GM18951 (cell line): ENCODE results near the gene SERPINB2.

ENCODE experiments used
- POLR2A ChIP-seq: IDR thresholded peaks from 4 replicates; pipeline ENCODE4 v1.6.1; 2011; ENCODE audit warnings: mild to moderate bottlenecking; ENCODE audit not compliant: insufficient read length, insufficient read depth; ENCODE audit errors: extremely low read depth
- in situ Hi-C: fragments of 300-500 bp; cut with MboI; formaldehyde crosslinking; loops from one replicate; pipeline ENCODE4 v1.12.0; 2022; ENCODE audit warnings: low sequenced_read_pairs, mixed read lengths, inconsistent platforms; ENCODE audit not compliant: unreplicated experiment

SERPINB2 gene

GRCh38 chr18:63894106-63894772 lies 6.7 kb downstream of the SERPINB2 start:
- TF ChIP-seq POLR2A: no peak
- in situ Hi-C loops: no loop called here

- in situ Hi-C loops: no loop called here
- no peak for TF ChIP-seq POLR2A
Measured at GRCh38 chr18:63895190-63895589, 7.7 kb downstream of the SERPINB2 start.

GRCh38 chr18:63897072-63897471 lies 9.6 kb downstream of the SERPINB2 start:
- TF ChIP-seq POLR2A: no peak
- in situ Hi-C loops: no loop called here

GRCh38 chr18:63899206-63899605 lies 11.7 kb downstream of the SERPINB2 start:
- no peak for TF ChIP-seq POLR2A
- in situ Hi-C loops: no loop called here

GRCh38 chr18:63903851-63904570 lies 16.5 kb downstream of the SERPINB2 start:
- in situ Hi-C loops: no loop called here
- TF ChIP-seq POLR2A: no peak

- TF ChIP-seq POLR2A: no peak
- in situ Hi-C loops: no loop called here
Measured at GRCh38 chr18:63904694-63905093, 17.2 kb downstream of the SERPINB2 start.

GRCh38 chr18:63905361-63905760 lies 17.9 kb downstream of the SERPINB2 start:
- in situ Hi-C loops: no loop called here
- TF ChIP-seq POLR2A: no peak

GRCh38 chr18:63906056-63906455 lies 18.6 kb downstream of the SERPINB2 start:
- in situ Hi-C loops: no loop called here

GRCh38 chr18:63907664-63908063 lies 20.2 kb downstream of the SERPINB2 start, which contains the start of gene SERPINB10:
Gene SERPINB10, plus strand, starts transcription at chr18:63907958. Its CDS starts 7,553 bp downstream, at chr18:63915511.
- no peak for TF ChIP-seq POLR2A
- in situ Hi-C loops: no loop called here

More at GRCh38 chr18:63906056-63906455, 18.6 kb downstream of the SERPINB2 start:
- no peak for TF ChIP-seq POLR2A

GRCh38 chr18:63908858-63909257 lies 21.4 kb downstream of the SERPINB2 start:
- TF ChIP-seq POLR2A: no peak
- in situ Hi-C loops: no loop called here

- no peak for TF ChIP-seq POLR2A
- in situ Hi-C loops: no loop called here
Measured at GRCh38 chr18:63909870-63910269, 22.4 kb downstream of the SERPINB2 start.

- in situ Hi-C loops: no loop called here
- TF ChIP-seq POLR2A: no peak
Measured at GRCh38 chr18:63917817-63918216, 30.3 kb downstream of the SERPINB2 start.

GRCh38 chr18:63922049-63922448 lies 34.5 kb downstream of the SERPINB2 start:
- TF ChIP-seq POLR2A: no peak
- in situ Hi-C loops: no loop called here

GRCh38 chr18:63924551-63924950 lies 37.0 kb downstream of the SERPINB2 start:
- TF ChIP-seq POLR2A: no peak
- in situ Hi-C loops: no loop called here
